Stimulated activated CD8-positive, alpha-beta memory T cell treated with anti-CD3 and anti-CD28 coated beads, Interleukin-2, amount 100 ng/mL, for 48 hours (primary cell): ENCODE results near the gene TNFAIP8L2.
"Not testable (repeated sequence)": the region's sequence is repeated elsewhere in the genome, so short reads cannot be mapped to it uniquely, and the experiment has no call there.

Experiments used
- DNase-seq, 2 donors: peaks; one replicate each; pipeline ENCODE4 v3.0.0-alpha.2; 2020; ENCODE audit warnings: low read depth in 2 of 2

TNFAIP8L2 gene

DNA sequence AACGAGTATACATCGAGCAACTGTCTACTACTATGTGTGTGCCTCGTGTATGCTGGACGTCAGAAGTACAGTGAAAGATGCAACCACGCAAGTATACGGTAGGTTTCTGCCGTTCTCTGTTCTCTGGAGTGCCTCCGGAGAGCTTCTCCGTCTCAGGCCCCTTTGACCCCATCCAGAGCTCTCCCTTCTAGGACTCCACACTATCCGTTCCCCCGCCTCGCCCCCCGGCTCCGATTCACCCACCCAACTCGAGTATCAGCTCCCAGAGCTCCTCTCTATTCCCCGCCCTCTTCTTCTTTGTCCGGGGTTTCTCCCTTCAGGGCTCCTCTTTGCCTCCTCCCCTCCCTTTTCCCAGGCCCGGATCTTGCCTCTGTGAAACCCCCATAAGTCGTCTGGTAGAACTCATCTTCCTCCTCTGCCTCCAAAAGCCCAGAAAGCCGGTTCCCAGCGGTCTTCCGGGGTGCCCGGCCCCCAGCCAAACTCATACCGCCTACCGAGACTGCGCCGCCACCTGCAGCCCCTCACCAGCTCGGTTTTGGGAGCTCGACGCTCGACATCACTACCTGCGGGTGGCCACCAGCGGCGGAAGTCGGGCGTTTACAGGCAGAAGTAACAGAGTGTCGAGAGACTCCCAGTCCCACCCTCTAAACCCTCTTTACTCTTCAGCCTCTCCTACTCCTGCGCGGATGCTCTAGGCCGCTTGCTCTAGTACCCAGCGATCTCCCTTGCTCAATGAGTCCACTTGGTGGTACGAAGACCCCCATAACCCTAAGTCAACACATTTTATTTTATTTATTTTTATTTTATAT lies 33.4 kb downstream of the TNFAIP8L2 start, which contains the start of gene VPS72:
Gene VPS72, minus strand, starts transcription at position 561 of the 809 bp plus-strand sequence. Its CDS starts 76 bp downstream, at position 485.
- peak; percentile 73 to 74 for DNase-seq

- DNase-seq: no peak
These were observed 35.6 kb downstream of the TNFAIP8L2 start for GRCh38 chr1:151192047-151192446.

- no peak for DNase-seq
These were observed 36.9 kb downstream of the TNFAIP8L2 start for GRCh38 chr1:151193304-151193703.

DNA sequence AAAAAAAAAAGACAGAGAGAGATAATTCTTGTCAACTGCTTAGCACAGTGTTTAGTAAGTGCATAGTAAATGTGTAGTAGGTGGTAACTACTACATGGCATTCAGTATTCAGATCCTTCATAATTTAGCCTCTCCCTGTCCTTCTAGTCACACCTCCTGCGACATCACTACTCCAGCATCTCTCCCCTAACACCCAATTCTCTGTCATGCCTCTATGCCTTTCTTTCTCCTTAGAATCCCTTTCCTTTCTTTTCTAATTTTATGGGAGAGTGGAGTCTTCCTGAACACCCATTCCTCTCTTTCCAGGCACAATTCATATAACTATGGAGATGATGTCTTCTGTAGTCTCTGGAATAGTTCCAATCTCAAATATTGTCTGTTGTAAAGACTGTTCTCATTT lies 37.4 kb downstream of the TNFAIP8L2 start:
- DNase-seq: no peak

DNA sequence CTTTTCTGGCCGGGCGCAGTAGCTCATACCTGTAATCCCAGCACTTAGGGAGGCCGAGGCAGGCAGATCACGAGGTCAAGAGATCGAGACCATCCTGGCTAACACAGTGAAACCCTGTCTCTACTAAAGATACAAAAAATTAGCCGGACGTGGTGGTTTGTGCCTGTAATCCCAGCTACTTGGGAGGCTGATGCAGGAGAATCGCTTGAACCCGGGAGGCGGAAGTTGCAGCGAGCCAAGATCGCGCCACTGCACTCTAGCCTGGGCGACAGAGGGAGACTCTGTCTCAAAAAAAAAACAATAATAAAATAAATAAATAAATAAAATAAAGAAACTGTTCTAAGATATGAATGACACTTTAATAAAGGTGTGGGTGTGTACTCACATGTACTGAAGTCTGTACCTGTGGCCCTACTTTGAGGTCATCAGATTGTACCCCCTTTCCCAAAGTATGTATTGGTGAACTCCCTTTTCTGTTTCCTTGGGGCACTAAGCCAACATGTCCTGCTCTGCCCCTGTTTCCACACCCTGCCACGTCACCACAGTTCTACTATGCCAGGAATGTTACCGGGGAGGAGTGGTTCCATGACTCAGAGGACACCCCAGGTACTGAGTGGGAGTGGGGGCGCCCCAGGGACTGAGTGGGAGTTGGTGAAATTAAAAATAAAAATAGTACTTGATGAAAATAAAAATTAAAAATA lies 38.6 kb downstream of the TNFAIP8L2 start:
- DNase-seq: not testable (repeated sequence)

- DNase-seq: no peak
These were observed 39.9 kb downstream of the TNFAIP8L2 start for GRCh38 chr1:151196292-151196800.

- no peak for DNase-seq
These were observed 41.4 kb downstream of the TNFAIP8L2 start for GRCh38 chr1:151197863-151198253.

DNA sequence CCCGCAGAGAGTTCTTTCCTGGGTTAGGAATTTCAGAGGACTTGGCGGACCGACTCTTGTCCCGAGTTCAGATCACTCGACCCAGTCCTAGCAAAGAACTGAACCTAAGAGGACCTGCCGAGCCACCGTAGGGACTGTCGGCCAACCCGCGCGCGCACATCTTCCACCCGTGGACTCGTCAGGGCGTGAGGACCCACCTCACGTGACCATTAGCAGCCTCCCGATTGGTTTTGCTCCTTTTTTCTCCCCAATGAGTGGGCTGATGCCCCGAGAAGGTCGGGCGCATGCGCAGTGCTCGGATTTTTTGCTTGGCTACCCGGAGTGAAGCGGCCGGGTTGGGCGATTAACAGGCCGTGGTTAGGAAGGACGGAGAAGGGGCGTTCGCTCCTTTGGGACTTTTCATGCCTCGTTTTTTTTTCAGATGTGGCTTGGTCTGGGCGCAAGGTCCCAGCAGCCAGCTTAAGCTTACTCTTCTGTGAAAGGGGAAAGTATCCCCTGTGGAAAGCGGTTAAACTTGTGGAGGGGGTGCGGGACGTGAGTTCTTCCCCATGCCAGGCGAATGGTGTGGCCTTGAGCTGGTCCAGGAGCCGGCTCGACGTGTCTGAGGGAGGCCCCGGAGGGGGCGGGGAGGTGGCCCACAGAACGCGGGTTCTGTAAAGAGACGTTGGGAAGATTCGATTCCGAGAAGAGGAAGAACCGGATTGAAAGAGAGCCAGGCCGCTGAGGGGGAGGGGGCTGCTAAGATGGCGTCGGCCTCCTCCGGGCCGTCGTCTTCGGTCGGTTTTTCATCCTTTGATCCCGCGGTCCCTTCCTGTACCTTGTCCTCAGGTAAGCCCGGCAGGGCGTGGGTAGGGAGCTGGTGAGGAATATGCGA lies 42.0 kb downstream of the TNFAIP8L2 start, which contains the start of gene PIP5K1A:
Gene PIP5K1A, plus strand, starts transcription at position 299 of the 874 bp plus-strand sequence. Its CDS starts 445 bp downstream, at position 744.
- DNase-seq: peak; percentile 99

DNA sequence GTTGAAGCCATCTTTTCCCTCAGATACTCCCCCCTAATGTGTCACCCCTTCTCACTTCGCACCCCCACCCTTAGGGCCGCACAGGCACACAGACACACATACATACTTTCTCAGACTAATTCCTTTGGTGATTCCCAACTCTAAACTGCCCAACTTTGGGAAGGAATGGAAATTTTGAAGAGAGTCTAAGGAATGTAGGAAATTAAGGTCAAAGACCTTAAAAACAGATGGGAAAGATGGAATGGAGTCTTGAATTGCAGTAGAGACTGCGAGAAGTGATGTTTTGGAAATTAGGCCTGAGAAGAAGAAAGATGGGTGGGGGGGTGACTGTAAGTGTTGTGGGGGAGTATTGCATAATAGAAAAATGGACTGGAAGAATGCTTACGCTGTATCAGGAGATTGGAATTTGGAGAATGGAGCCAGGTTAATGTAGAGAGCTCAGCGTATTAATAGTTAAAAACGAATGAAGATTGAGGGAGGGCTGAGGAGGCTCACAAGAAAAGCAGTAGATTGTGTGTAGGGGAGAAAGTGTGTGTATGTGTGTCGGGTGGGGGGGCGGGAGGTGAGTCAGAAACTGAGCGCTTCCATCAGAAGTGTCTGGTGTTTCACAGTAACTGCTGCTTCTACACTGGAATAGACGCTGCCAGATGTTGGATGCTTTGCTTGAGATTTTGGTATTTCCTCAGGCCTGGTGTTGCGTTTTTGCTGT lies 43.6 kb downstream of the TNFAIP8L2 start:
- DNase-seq: no peak

DNA sequence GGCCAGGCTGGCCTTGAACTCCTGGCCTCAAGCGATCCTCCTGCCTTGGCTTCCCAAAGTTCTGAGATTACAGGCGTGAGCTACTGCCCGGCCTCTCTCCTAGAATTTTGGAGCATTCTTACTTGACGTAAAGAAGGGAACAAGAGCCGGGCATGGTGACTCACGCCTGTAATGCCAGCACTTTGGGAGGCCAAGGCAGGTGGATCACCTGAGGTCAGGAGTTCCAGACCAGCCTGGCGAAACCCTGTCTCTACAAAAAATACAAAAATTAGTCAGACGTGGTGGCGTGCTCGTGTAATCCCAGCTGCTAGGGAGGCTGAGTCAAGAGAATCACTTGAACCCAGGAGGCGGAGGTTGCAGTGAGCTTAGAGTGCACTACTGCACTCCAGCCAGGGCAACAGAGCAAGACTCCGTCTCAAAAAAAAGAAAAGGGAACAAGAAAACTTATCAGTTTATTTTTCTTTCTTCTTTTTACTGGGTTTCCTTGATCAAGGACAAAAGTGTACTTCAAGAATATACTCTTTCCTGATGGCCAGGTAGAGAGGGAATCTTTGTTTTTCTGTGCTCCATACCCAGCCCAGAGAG lies 49.0 kb downstream of the TNFAIP8L2 start:
- DNase-seq: not testable (repeated sequence)
